Measurements from ENCODE around the gene VWA2. TPM values are rescaled to one million over a fixed set of nuclear protein-coding genes. Genes with fewer than 3 reads are reported as not detected.

The VWA2 gene
- total and polyA plus RNA-seq, 10 of the 15 experiments (the other 5 are each of a cell fraction or from before 2014, with no cell fraction given) = 0.03 TPM; not detected in 9

DNA sequence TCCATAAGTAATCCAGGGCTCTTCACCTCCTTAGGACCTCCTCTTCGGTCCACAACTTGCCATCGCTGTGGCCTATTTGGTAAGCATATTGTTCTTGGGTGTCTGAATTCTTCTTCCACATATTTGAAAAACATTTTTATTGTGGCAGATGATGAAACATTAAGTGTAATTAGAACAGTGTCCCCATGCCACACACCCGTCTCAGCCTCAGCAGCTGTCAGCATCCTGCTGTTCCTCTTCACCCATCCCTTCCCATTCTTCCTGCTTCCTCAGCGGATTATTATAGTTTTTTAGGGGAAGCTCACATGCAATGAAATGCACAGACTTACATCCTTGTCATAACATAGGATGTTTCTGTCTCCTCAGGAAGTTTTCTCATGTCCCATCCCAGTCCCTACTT is 39.8 kb upstream of the VWA2 start:
- no peaks in the 10 kb centered on the region for H3K36me3 ChIP-seq (ENCODE audit: control insufficient read depth in 2 of 2, insufficient read depth in 2 of 2, low read length in 1 of 2)
- H3K79me2 ChIP-seq (ENCODE audit: control insufficient read depth, insufficient read depth, low read length) = no peaks in the 10 kb centered on the region
- no peak overlapping the region for H3K9ac ChIP-seq (ENCODE audit: control insufficient read depth, insufficient read depth, low read length)
- SMC1A ChIA-PET (ENCODE audit: uncharacterized antibody, unreplicated experiment) = interaction anchor here (0.6 kb wide), 1 partner anchor 24 kb away, joined by 3 read pairs; no protein-coding TSS in a partner anchor
- in situ Hi-C loops (cut with MboI) = loop anchor here (25.0 kb wide), 1 partner anchor 238 kb away; no protein-coding TSS in a partner anchor
- RAD21 ChIA-PET (ENCODE audit: unreplicated experiment) = no interaction called here
- CTCF ChIA-PET = no interaction called here
- POLR2A ChIA-PET = no interaction called here
- no peaks in the 10 kb centered on the region for H3K4me1 ChIP-seq (ENCODE audit: control insufficient read depth, insufficient read depth, low read length)
- H3K4me2 ChIP-seq (ENCODE audit: control insufficient read depth, insufficient read depth) = no peak overlapping the region
- ATAC-seq (no peak), DNase-seq (ENCODE audit: low read depth, low spot score) (no peak), FAIRE-seq (no peak)
- no peak overlapping the region for H2AFZ ChIP-seq (ENCODE audit: control insufficient read depth, low read depth, low read length)
- H4K20me1 ChIP-seq (ENCODE audit: control insufficient read depth, insufficient read depth) = no peaks in the 10 kb centered on the region
- H3K9me3 ChIP-seq (replicated peaks; ENCODE audit: control insufficient read depth, insufficient read depth, low read length) = no peaks in the 10 kb centered on the region
- H3K27ac ChIP-seq (ENCODE audit: control insufficient read depth, insufficient read depth) = no peak overlapping the region
- TF ChIP-seq KLF5 (IDR thresholded peaks at IDR 0.05; ENCODE audit: partially characterized antibody) (no peak), NFIC (IDR thresholded peaks at IDR 0.05; ENCODE audit: low read depth, low read length) (no peak), RAD51 (IDR thresholded peaks at IDR 0.05) (no peak), ZSCAN29 (IDR thresholded peaks at IDR 0.05) (no peak), IKZF2 (IDR thresholded peaks at IDR 0.05) (no peak), CTCF (IDR thresholded peaks at IDR 0.05 in 2 of 3, conservative IDR thresholded peaks at IDR 0.05 in 1 of 3; ENCODE audit: control insufficient read depth in 2 of 3, extremely low read depth in 1 of 3, insufficient read depth in 1 of 3, low read depth in 3 of 3, low read length in 3 of 3) (no peak), NFYA (IDR thresholded peaks at IDR 0.05; ENCODE audit: borderline replicate concordance, low read depth, low read length) (no peak), RCOR1 (conservative IDR thresholded peaks at IDR 0.05; ENCODE audit: low read depth, low read length) (no peak), GABPA (IDR thresholded peaks at IDR 0.05; ENCODE audit: low read depth) (no peak), POLR2AphosphoS5 (IDR thresholded peaks at IDR 0.05; ENCODE audit: low read length) (no peak), EED (IDR thresholded peaks at IDR 0.05; ENCODE audit: low read depth) (no peak), ATF7 (IDR thresholded peaks at IDR 0.05; ENCODE audit: low read depth) (no peak), TAF1 (IDR thresholded peaks at IDR 0.05; ENCODE audit: borderline replicate concordance, low read depth, low read length) (no peak)
- TF ChIP-seq, protein P1, sequence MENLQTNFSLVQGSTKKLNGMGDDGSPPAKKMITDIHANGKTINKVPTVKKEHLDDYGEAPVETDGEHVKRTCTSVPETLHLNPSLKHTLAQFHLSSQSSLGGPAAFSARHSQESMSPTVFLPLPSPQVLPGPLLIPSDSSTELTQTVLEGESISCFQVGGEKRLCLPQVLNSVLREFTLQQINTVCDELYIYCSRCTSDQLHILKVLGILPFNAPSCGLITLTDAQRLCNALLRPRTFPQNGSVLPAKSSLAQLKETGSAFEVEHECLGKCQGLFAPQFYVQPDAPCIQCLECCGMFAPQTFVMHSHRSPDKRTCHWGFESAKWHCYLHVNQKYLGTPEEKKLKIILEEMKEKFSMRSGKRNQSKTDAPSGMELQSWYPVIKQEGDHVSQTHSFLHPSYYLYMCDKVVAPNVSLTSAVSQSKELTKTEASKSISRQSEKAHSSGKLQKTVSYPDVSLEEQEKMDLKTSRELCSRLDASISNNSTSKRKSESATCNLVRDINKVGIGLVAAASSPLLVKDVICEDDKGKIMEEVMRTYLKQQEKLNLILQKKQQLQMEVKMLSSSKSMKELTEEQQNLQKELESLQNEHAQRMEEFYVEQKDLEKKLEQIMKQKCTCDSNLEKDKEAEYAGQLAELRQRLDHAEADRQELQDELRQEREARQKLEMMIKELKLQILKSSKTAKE (IDR thresholded peaks at IDR 0.05; ENCODE audit: low read depth, poor library complexity, severe bottlenecking) = no peak
- TF ChIP-seq, protein P2, sequence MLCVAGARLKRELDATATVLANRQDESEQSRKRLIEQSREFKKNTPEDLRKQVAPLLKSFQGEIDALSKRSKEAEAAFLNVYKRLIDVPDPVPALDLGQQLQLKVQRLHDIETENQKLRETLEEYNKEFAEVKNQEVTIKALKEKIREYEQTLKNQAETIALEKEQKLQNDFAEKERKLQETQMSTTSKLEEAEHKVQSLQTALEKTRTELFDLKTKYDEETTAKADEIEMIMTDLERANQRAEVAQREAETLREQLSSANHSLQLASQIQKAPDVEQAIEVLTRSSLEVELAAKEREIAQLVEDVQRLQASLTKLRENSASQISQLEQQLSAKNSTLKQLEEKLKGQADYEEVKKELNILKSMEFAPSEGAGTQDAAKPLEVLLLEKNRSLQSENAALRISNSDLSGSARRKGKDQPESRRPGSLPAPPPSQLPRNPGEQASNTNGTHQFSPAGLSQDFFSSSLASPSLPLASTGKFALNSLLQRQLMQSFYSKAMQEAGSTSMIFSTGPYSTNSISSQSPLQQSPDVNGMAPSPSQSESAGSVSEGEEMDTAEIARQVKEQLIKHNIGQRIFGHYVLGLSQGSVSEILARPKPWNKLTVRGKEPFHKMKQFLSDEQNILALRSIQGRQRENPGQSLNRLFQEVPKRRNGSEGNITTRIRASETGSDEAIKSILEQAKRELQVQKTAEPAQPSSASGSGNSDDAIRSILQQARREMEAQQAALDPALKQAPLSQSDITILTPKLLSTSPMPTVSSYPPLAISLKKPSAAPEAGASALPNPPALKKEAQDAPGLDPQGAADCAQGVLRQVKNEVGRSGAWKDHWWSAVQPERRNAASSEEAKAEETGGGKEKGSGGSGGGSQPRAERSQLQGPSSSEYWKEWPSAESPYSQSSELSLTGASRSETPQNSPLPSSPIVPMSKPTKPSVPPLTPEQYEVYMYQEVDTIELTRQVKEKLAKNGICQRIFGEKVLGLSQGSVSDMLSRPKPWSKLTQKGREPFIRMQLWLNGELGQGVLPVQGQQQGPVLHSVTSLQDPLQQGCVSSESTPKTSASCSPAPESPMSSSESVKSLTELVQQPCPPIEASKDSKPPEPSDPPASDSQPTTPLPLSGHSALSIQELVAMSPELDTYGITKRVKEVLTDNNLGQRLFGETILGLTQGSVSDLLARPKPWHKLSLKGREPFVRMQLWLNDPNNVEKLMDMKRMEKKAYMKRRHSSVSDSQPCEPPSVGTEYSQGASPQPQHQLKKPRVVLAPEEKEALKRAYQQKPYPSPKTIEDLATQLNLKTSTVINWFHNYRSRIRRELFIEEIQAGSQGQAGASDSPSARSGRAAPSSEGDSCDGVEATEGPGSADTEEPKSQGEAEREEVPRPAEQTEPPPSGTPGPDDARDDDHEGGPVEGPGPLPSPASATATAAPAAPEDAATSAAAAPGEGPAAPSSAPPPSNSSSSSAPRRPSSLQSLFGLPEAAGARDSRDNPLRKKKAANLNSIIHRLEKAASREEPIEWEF (IDR thresholded peaks at IDR 0.05; ENCODE audit: insufficient replicate concordance, low read depth, low read length) = no peak
- 59% methylated on average over 4 of the region's 4 CpGs for WGBS (ENCODE audit: insufficient coverage, insufficient replicate concordance, low lambda C conversion rate, missing lambda C conversion rate)
- no peaks in the 10 kb centered on the region; a peak in 1 of 4 replicates for H3K27me3 ChIP-seq (replicated peaks in 1 of 2; ENCODE audit: control insufficient read depth in 2 of 2, insufficient read depth in 2 of 2, low read length in 1 of 2)
- BruUV-seq (replicated peaks) = no TSS peak
- H3K4me3 ChIP-seq = no peak overlapping the region
- intact Hi-C loops (cut with micrococcal nuclease; ENCODE audit: unreplicated experiment) = no loop called here
